ENCODE measurements around the gene NPIPB6.
A peak's percentile ranks its signal among the peaks of the same experiment; 100 is the strongest.
"Not testable (repeated sequence)": the region's sequence is repeated elsewhere in the genome, so short reads cannot be mapped to it uniquely, and the experiment has no call there.

Gene NPIPB6

GRCh38 chr16:28363408-28363807 is at the start of gene NPIPB6:
NPIPB6 (minus strand) TSS chr16:28363508; CDS start chr16:28362822, 686 bp downstream.
- H3K9me3 Mint-ChIP-seq (ENCODE audit: low read depth); H3K36me3 Mint-ChIP-seq; H3K4me1 Mint-ChIP-seq (ENCODE audit: low read depth); H3K27ac Mint-ChIP-seq; H3K4me3 Mint-ChIP-seq; H3K27me3 Mint-ChIP-seq: not testable (repeated sequence)

- H3K4me3 Mint-ChIP-seq = peak within 1 kb of the TSS; percentile 87
- H3K9me3 Mint-ChIP-seq (ENCODE audit: low read depth); H3K4me1 Mint-ChIP-seq (ENCODE audit: low read depth); H3K27me3 Mint-ChIP-seq; H3K36me3 Mint-ChIP-seq; H3K27ac Mint-ChIP-seq: not testable (repeated sequence)
Measured at GRCh38 chr16:28403220-28404072, 40.1 kb upstream of the NPIPB6 start, which contains the start of gene EIF3CL. EIF3CL (minus strand) TSS chr16:28403841; CDS start chr16:28403618, 223 bp downstream.

- not testable (repeated sequence) for H3K27ac Mint-ChIP-seq; H3K9me3 Mint-ChIP-seq (ENCODE audit: low read depth); H3K36me3 Mint-ChIP-seq; H3K27me3 Mint-ChIP-seq; H3K4me1 Mint-ChIP-seq (ENCODE audit: low read depth); H3K4me3 Mint-ChIP-seq
Measured at GRCh38 chr16:28392054-28392453, 28.7 kb upstream of the NPIPB6 start.

- H3K36me3 Mint-ChIP-seq, H3K27me3 Mint-ChIP-seq: not testable (repeated sequence)
Measured at GRCh38 chr16:28382177-28382867, 19.0 kb upstream of the NPIPB6 start.

GRCh38 chr16:28377822-28378221 is 14.5 kb upstream of the NPIPB6 start:
- H3K9me3 Mint-ChIP-seq (ENCODE audit: low read depth); H3K4me3 Mint-ChIP-seq; H3K27ac Mint-ChIP-seq; H3K27me3 Mint-ChIP-seq; H3K36me3 Mint-ChIP-seq; H3K4me1 Mint-ChIP-seq (ENCODE audit: low read depth): not testable (repeated sequence)

More at GRCh38 chr16:28382177-28382867, 19.0 kb upstream of the NPIPB6 start:
- H3K4me1 Mint-ChIP-seq (ENCODE audit: low read depth); H3K4me3 Mint-ChIP-seq; H3K9me3 Mint-ChIP-seq (ENCODE audit: low read depth); H3K27ac Mint-ChIP-seq: not testable (repeated sequence)

- not testable (repeated sequence) for H3K27me3 Mint-ChIP-seq; H3K36me3 Mint-ChIP-seq; H3K9me3 Mint-ChIP-seq (ENCODE audit: low read depth); H3K27ac Mint-ChIP-seq; H3K4me1 Mint-ChIP-seq (ENCODE audit: low read depth); H3K4me3 Mint-ChIP-seq
Measured at GRCh38 chr16:28377108-28377625, 13.9 kb upstream of the NPIPB6 start.

- not testable (repeated sequence) for H3K4me1 Mint-ChIP-seq (ENCODE audit: low read depth); H3K27ac Mint-ChIP-seq; H3K4me3 Mint-ChIP-seq; H3K9me3 Mint-ChIP-seq (ENCODE audit: low read depth); H3K36me3 Mint-ChIP-seq; H3K27me3 Mint-ChIP-seq
Measured at GRCh38 chr16:28375115-28375514, 11.8 kb upstream of the NPIPB6 start.

- H3K36me3 Mint-ChIP-seq; H3K4me3 Mint-ChIP-seq; H3K27me3 Mint-ChIP-seq; H3K4me1 Mint-ChIP-seq (ENCODE audit: low read depth); H3K27ac Mint-ChIP-seq; H3K9me3 Mint-ChIP-seq (ENCODE audit: low read depth): not testable (repeated sequence)
Measured at GRCh38 chr16:28374281-28374680, 11.0 kb upstream of the NPIPB6 start.

GRCh38 chr16:28367926-28368325 is 4.6 kb upstream of the NPIPB6 start:
- H3K4me1 Mint-ChIP-seq (ENCODE audit: low read depth); H3K27me3 Mint-ChIP-seq; H3K4me3 Mint-ChIP-seq; H3K36me3 Mint-ChIP-seq; H3K27ac Mint-ChIP-seq; H3K9me3 Mint-ChIP-seq (ENCODE audit: low read depth): not testable (repeated sequence)

- H3K9me3 Mint-ChIP-seq (ENCODE audit: low read depth); H3K27me3 Mint-ChIP-seq; H3K36me3 Mint-ChIP-seq; H3K4me3 Mint-ChIP-seq; H3K27ac Mint-ChIP-seq; H3K4me1 Mint-ChIP-seq (ENCODE audit: low read depth): not testable (repeated sequence)
Measured at GRCh38 chr16:28364268-28365173, 1.2 kb upstream of the NPIPB6 start.

- not testable (repeated sequence) for H3K4me3 Mint-ChIP-seq; H3K9me3 Mint-ChIP-seq (ENCODE audit: low read depth); H3K36me3 Mint-ChIP-seq; H3K27me3 Mint-ChIP-seq; H3K4me1 Mint-ChIP-seq (ENCODE audit: low read depth); H3K27ac Mint-ChIP-seq
Measured at GRCh38 chr16:28362600-28362999, 708 bp downstream of the NPIPB6 start.

GRCh38 chr16:28338230-28338629 is 25.1 kb downstream of the NPIPB6 start:
- H3K27me3 Mint-ChIP-seq; H3K9me3 Mint-ChIP-seq (ENCODE audit: low read depth); H3K27ac Mint-ChIP-seq; H3K36me3 Mint-ChIP-seq; H3K4me3 Mint-ChIP-seq; H3K4me1 Mint-ChIP-seq (ENCODE audit: low read depth): not testable (repeated sequence)

GRCh38 chr16:28336940-28337710 is 26.2 kb downstream of the NPIPB6 start:
- H3K27me3 Mint-ChIP-seq; H3K36me3 Mint-ChIP-seq; H3K9me3 Mint-ChIP-seq (ENCODE audit: low read depth); H3K27ac Mint-ChIP-seq; H3K4me1 Mint-ChIP-seq (ENCODE audit: low read depth); H3K4me3 Mint-ChIP-seq: not testable (repeated sequence)

- H3K36me3 Mint-ChIP-seq = not testable (repeated sequence)
Measured at GRCh38 chr16:28335678-28336077, 27.6 kb downstream of the NPIPB6 start.

More at GRCh38 chr16:28335678-28336077, 27.6 kb downstream of the NPIPB6 start:
- H3K27ac Mint-ChIP-seq; H3K9me3 Mint-ChIP-seq (ENCODE audit: low read depth); H3K4me1 Mint-ChIP-seq (ENCODE audit: low read depth); H3K4me3 Mint-ChIP-seq; H3K27me3 Mint-ChIP-seq: not testable (repeated sequence)

All from activated naive CD8-positive, alpha-beta T cell (primary cell).